Peyer's patch (tissue), 4 donors: Measurements from ENCODE around the gene UBE2E2.

ENCODE experiments used
- CTCF ChIP-seq, 6 experiments: fragments of 450-650 bp in 4 of 6; fragments of 200-600 bp in 2 of 6; sonication (generic) in 1 of 6; IDR thresholded peaks; one replicate each; pipeline ENCODE4 v1.5.1; 2017 to 2019; ENCODE audit warnings: antibody characterized with exemption in 6 of 6, mild to moderate bottlenecking in 3 of 6, moderate library complexity in 1 of 6
- POLR2A ChIP-seq, 2 donors: fragments of 450-650 bp; IDR thresholded peaks; one replicate each; pipeline ENCODE4 v1.5.1; 2017; ENCODE audit warnings: antibody characterized with exemption in 2 of 2, mild to moderate bottlenecking in 2 of 2, moderate library complexity in 2 of 2

GRCh38 chr3:23501201-23501802 is 298.2 kb downstream of the UBE2E2 start:
- no peak for TF ChIP-seq POLR2A (IDR thresholded peaks at IDR 0.05)
- no peak for TF ChIP-seq CTCF (IDR thresholded peaks at IDR 0.05)
